HepG2 (cell line): ENCODE measurements around the gene PODN. TPM values are rescaled to one million over a fixed set of nuclear protein-coding genes. Genes with fewer than 3 reads are reported as not detected.

Experiments
- ATAC-seq: fragments of 200-7000 bp; cut with Tn5 transposase; 3 replicates; pipeline ENCODE4 v1.9.1; 2020; ENCODE audit warnings: mild to moderate bottlenecking, moderate library complexity
- BruUV-seq: library from RNA; stranded (reverse); fragments of 400-500 nt; replicated peaks from 2 replicates; lab custom pipeline; 2021; lab: Mats Ljungman, UMichigan
- CTCF ChIA-PET: fragments of 300-600 bp; formaldehyde crosslinking; extraction: SDS; loops from one replicate; lab custom pipeline; 2021; ENCODE audit warnings: low total read pairs, inconsistent platforms, low intra/inter-chr PET ratio; lab: Yijun Ruan, JAX
- POLR2A ChIA-PET: fragments of 350-600 bp; sonication (Branson Sonifier 250); formaldehyde crosslinking; loops from one replicate; lab custom pipeline; 2020; ENCODE audit warnings: antibody characterized with exemption, inconsistent platforms; lab: Yijun Ruan, JAX
- DNase-seq: peaks from one replicate; pipeline ENCODE4 v3.0.0-alpha.2; 2015; ENCODE audit warnings: low spot score
- FAIRE-seq: peaks from 3 replicates; lab custom pipeline; 2011; peaks lifted over from hg19 to GRCh38; lab: Jason Lieb, UNC
- H2AFZ ChIP-seq: one replicate; pipeline ENCODE4 v1.6.1; 2011; ENCODE audit warnings: low read length, inconsistent platforms
- H3K27ac ChIP-seq: fragments of 300-600 bp; 3 replicates; pipeline ENCODE4 v1.8.0; 2011; ENCODE audit warnings: mixed run types, mild to moderate bottlenecking, mixed read lengths, low read length, inconsistent platforms; ENCODE audit not compliant: insufficient read depth; ENCODE audit errors: extremely low read length
- H3K27me3 ChIP-seq, 2 experiments: fragments of 200-600 bp in 1 of 2; 2 replicates in 1 of 2; 3 replicates in 1 of 2; pipeline versions ENCODE4 v1.6.0 to v1.8.0; 2011; ENCODE audit warnings: low read length in 2 of 2, mild to moderate bottlenecking in 2 of 2, moderate library complexity in 2 of 2, inconsistent platforms in 1 of 2; ENCODE audit not compliant: insufficient read depth in 2 of 2, control insufficient read depth in 1 of 2
- H3K36me3 ChIP-seq, 2 experiments: fragments of 200-600 bp in 1 of 2; replicated peaks in 1 of 2; 2 replicates in 1 of 2; 3 replicates in 1 of 2; pipeline versions ENCODE4 v1.5.1 to v1.8.0; 2011; ENCODE audit warnings: low read length in 2 of 2, inconsistent platforms in 1 of 2; ENCODE audit not compliant: insufficient read depth in 2 of 2, control insufficient read depth in 1 of 2
- H3K4me1 ChIP-seq: 2 replicates; pipeline ENCODE4 v1.5.1; 2012; ENCODE audit warnings: low read length, inconsistent platforms; ENCODE audit not compliant: insufficient read depth
- H3K4me2 ChIP-seq: 2 replicates; pipeline ENCODE4 v1.6.0; 2011; ENCODE audit warnings: low read depth, low read length, inconsistent platforms
- H3K4me3 ChIP-seq, 3 experiments: fragments of 200-600 bp in 1 of 3; sonication (generic), shearing (Covaris generic) in 1 of 3; replicated peaks in 1 of 3; 2 replicates each; pipeline ENCODE4 v1.5.1; 2011 to 2016; ENCODE audit warnings: low read length in 3 of 3, inconsistent platforms in 2 of 3, low read depth in 2 of 3, mild to moderate bottlenecking in 2 of 3, control low read depth in 1 of 3, mixed read lengths in 1 of 3; ENCODE audit not compliant: insufficient read depth in 1 of 3
- H3K79me2 ChIP-seq: one replicate; pipeline ENCODE4 v1.6.1; 2011; ENCODE audit warnings: low read length, inconsistent platforms; ENCODE audit not compliant: insufficient read depth
- H3K9ac ChIP-seq: 2 replicates; pipeline ENCODE4 v1.6.0; 2011; ENCODE audit warnings: mild to moderate bottlenecking, low read depth, low read length, inconsistent platforms; ENCODE audit not compliant: insufficient read depth
- H3K9me3 ChIP-seq: 2 replicates; pipeline ENCODE4 v1.5.1; 2012; ENCODE audit warnings: mild to moderate bottlenecking, low read length
- H4K20me1 ChIP-seq: 2 replicates; pipeline ENCODE4 v1.6.0; 2011; ENCODE audit warnings: inconsistent platforms, mild to moderate bottlenecking, low read length, moderate library complexity; ENCODE audit not compliant: insufficient read depth
- ADNP ChIP-seq: sonication (generic); formaldehyde crosslinking; IDR thresholded peaks from 2 replicates; pipeline ENCODE4 v1.4.0; 2020; ENCODE audit warnings: missing genetic modification reagents
- ARNT ChIP-seq: fragments of 450-650 bp; IDR thresholded peaks from 2 replicates; pipeline ENCODE4 v1.6.1; 2017
- CHD2 ChIP-seq: IDR thresholded peaks from 2 replicates; pipeline ENCODE4 v1.6.1; 2011; ENCODE audit warnings: low read depth, low read length, improper control_type of control experiment
- FOXM1 ChIP-seq: sonication (generic); formaldehyde crosslinking; IDR thresholded peaks from 2 replicates; pipeline ENCODE4 v1.5.0; 2020; ENCODE audit warnings: missing genetic modification reagents
- PHF21A ChIP-seq: sonication (generic); formaldehyde crosslinking; IDR thresholded peaks from 2 replicates; pipeline ENCODE4 v1.5.0; 2020; ENCODE audit warnings: mild to moderate bottlenecking, missing genetic modification reagents
- POGZ ChIP-seq: sonication (generic); formaldehyde crosslinking; IDR thresholded peaks from 2 replicates; pipeline ENCODE4 v1.4.0; 2020; ENCODE audit warnings: mild to moderate bottlenecking, missing genetic modification reagents
- SIX4 ChIP-seq: sonication (generic); formaldehyde crosslinking; IDR thresholded peaks from 2 replicates; pipeline ENCODE4 v1.4.0; 2020; ENCODE audit warnings: missing genetic modification reagents
- STAG1 ChIP-seq: sonication (generic); formaldehyde crosslinking; IDR thresholded peaks from 2 replicates; pipeline ENCODE4 v1.4.0; 2020; ENCODE audit warnings: missing genetic modification reagents
- ZBTB21 ChIP-seq: sonication (generic); formaldehyde crosslinking; IDR thresholded peaks from 2 replicates; pipeline ENCODE4 v1.4.0; 2020; ENCODE audit warnings: missing genetic modification reagents
- ZFYVE20 ChIP-seq: sonication (generic); formaldehyde crosslinking; IDR thresholded peaks from 2 replicates; pipeline ENCODE4 v1.8.0; 2023; ENCODE audit warnings: low read depth, mild to moderate bottlenecking, moderate library complexity, missing genetic modification reagents, borderline replicate concordance
- ZNF224 ChIP-seq: sonication (generic); formaldehyde crosslinking; IDR thresholded peaks from 2 replicates; pipeline ENCODE4 v1.5.0; 2020; ENCODE audit warnings: mild to moderate bottlenecking, missing genetic modification reagents
- ZNF24 ChIP-seq: fragments of 450-650 bp; IDR thresholded peaks from 2 replicates; pipeline ENCODE4 v1.6.1; 2017; ENCODE audit warnings: antibody characterized with exemption, mild to moderate bottlenecking
- ZNF839 ChIP-seq: sonication (generic); formaldehyde crosslinking; IDR thresholded peaks from 2 replicates; pipeline ENCODE4 v1.4.0; 2020; ENCODE audit warnings: missing genetic modification reagents, mild to moderate bottlenecking, borderline replicate concordance
- WGBS: methylation state at CpG from one replicate; pipeline ENCODE4 v1.1.6; 2017; ENCODE audit warnings: low lambda C conversion rate; 5-methylcytosine and 5-hydroxymethylcytosine counted together
- in situ Hi-C: cut with HindIII; loops from 2 replicates; pipeline ENCODE4 v1.10.0; 2017; ENCODE audit warnings: low pct_unique_long_range_greater_than_20kb; ENCODE audit not compliant: extremely low pct_ligation_motif_present
- intact Hi-C: fragments of 100-400 bp; cut with micrococcal nuclease; formaldehyde crosslinking; loops from one replicate; pipeline ENCODE4 v1.10.0; 2022; ENCODE audit not compliant: unreplicated experiment
- polyA plus RNA-seq, 8 experiments: library from polyadenylated mRNA; depleted of rRNA in 3 of 8; stranded (reverse) in 7 of 8; unstranded in 1 of 8; fragments of >200 nt; fragmentation: Illumina TruSeq in 4 of 8; extraction: Trizol in 4 of 8; gene quantifications; 2 replicates each; pipeline versions ENCODE4 v1.2.1 to v1.2.3, GENCODE V29; 2011 to 2016; ENCODE audit warnings: low read depth in 4 of 8, missing spikeins in 1 of 8, mixed read lengths in 1 of 8; ENCODE audit not compliant: insufficient read depth in 1 of 8
- total RNA-seq, 5 experiments: library from RNA; depleted of rRNA; stranded (reverse); fragments of >200 nt; fragmentation: Illumina TruSeq; extraction: Trizol; gene quantifications; 2 replicates each; pipeline ENCODE4 v1.2.3, GENCODE V29; 2016; ENCODE audit warnings: low read depth in 1 of 5
- TF ChIP-seq, protein P1 (sequence below): sonication (generic); formaldehyde crosslinking; IDR thresholded peaks from 2 replicates; pipeline ENCODE4 v1.5.0; 2020; ENCODE audit warnings: missing genetic modification reagents
- TF ChIP-seq, protein P2 (sequence below): sonication (generic); formaldehyde crosslinking; IDR thresholded peaks from 2 replicates; pipeline ENCODE4 v1.4.0; 2020; ENCODE audit warnings: mild to moderate bottlenecking, missing genetic modification reagents, borderline replicate concordance

The PODN gene
- total and polyA plus RNA-seq, 2 of the 13 experiments (the other 11 are each of a cell fraction or from before 2014, with no cell fraction given), result 0.13 TPM; not detected in 1

DNA sequence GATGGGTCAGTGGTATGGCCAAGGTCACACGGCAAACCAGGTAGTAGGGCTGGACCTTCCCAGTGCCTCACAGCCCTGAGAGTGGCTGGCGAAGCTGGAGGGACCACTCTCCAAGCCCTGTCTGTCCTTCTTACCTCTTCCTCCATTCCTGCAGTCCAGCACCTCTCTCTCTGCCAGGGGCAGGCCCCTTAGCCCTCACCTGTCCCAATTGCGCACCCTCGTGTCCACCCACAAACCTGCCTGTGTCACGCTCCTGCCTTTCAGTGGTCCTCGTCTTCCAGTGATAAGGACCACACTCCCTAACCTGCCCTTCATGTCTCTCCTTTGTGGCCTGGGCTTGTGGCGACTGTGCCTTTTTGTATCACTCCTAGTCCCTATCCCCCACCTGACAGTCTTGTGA is 3.4 kb downstream of the PODN start:
- DNase-seq (no peak), FAIRE-seq (no peak), ATAC-seq (no peak)
- in situ Hi-C loops (no loop called here), intact Hi-C loops (no loop called here)
- no TSS peak for BruUV-seq
- H3K79me2 ChIP-seq, result no peaks in the 10 kb centered on the region
- no peak overlapping the region for H3K9ac ChIP-seq
- no peaks in the 10 kb centered on the region for H4K20me1 ChIP-seq
- no peak overlapping the region for H3K27ac ChIP-seq
- WGBS, result 56% methylated on average over 7 of the region's 7 CpGs
- POLR2A ChIA-PET, result no interaction called here
- H3K36me3 ChIP-seq, result no peaks in the 10 kb centered on the region
- H3K27me3 ChIP-seq, result peaks cover 5 to 40% of the 10 kb centered on the region in 2 experiments; a peak in 4 of 5 replicates
- no peak overlapping the region for H3K4me2 ChIP-seq
- no peak overlapping the region for H2AFZ ChIP-seq
- CTCF ChIA-PET, result no interaction called here
- TF ChIP-seq CHD2 (no peak), STAG1 (CRISPR knock-in tag) (peak; percentile 19; the same call in 1 of the 2 replicates), ZBTB21 (CRISPR knock-in tag) (no peak)
- no peaks in the 10 kb centered on the region for H3K9me3 ChIP-seq
- H3K4me1 ChIP-seq, result no peaks in the 10 kb centered on the region
- H3K4me3 ChIP-seq, result no peak overlapping the region

DNA sequence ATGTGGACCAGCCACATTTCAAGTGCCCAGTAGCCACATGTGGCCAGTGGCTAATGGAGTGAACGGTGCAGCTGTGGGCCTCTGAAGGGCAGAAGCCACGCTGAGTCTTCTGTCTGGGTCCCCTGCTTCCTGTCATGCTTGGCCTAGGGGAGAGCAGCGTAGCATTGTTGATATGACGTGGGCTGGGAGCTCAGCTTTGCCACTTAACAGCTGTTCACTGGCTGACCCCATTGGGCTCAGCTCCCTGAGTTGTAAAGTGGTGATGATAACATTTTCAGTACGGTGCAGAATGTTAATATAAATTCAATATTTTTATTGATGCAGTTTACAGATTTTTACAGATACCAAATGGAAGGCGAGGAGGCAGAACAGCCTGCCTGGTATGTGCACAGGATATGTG is 4.5 kb downstream of the PODN start:
- BruUV-seq, result no TSS peak
- FAIRE-seq (no peak), DNase-seq (no peak), ATAC-seq (no peak)
- H4K20me1 ChIP-seq, result no peaks in the 10 kb centered on the region
- H2AFZ ChIP-seq, result no peak overlapping the region
- CTCF ChIA-PET, result no interaction called here
- 58% methylated on average over 6 of the region's 6 CpGs for WGBS
- intact Hi-C loops (no loop called here), in situ Hi-C loops (no loop called here)
- no peak overlapping the region for H3K27ac ChIP-seq
- TF ChIP-seq ZNF224 (CRISPR knock-in tag) (no peak), ARNT (no peak), FOXM1 (CRISPR knock-in tag) (no peak), POGZ (CRISPR knock-in tag) (no peak), PHF21A (CRISPR knock-in tag) (no peak), ADNP (no peak), ZFYVE20 (CRISPR knock-in tag) (no peak), ZNF24 (no peak), ZNF839 (CRISPR knock-in tag) (no peak), SIX4 (CRISPR knock-in tag) (no peak)
- TF ChIP-seq, protein P1, sequence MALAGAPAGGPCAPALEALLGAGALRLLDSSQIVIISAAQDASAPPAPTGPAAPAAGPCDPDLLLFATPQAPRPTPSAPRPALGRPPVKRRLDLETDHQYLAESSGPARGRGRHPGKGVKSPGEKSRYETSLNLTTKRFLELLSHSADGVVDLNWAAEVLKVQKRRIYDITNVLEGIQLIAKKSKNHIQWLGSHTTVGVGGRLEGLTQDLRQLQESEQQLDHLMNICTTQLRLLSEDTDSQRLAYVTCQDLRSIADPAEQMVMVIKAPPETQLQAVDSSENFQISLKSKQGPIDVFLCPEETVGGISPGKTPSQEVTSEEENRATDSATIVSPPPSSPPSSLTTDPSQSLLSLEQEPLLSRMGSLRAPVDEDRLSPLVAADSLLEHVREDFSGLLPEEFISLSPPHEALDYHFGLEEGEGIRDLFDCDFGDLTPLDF (CRISPR knock-in tag), result no peak
- TF ChIP-seq, protein P2, sequence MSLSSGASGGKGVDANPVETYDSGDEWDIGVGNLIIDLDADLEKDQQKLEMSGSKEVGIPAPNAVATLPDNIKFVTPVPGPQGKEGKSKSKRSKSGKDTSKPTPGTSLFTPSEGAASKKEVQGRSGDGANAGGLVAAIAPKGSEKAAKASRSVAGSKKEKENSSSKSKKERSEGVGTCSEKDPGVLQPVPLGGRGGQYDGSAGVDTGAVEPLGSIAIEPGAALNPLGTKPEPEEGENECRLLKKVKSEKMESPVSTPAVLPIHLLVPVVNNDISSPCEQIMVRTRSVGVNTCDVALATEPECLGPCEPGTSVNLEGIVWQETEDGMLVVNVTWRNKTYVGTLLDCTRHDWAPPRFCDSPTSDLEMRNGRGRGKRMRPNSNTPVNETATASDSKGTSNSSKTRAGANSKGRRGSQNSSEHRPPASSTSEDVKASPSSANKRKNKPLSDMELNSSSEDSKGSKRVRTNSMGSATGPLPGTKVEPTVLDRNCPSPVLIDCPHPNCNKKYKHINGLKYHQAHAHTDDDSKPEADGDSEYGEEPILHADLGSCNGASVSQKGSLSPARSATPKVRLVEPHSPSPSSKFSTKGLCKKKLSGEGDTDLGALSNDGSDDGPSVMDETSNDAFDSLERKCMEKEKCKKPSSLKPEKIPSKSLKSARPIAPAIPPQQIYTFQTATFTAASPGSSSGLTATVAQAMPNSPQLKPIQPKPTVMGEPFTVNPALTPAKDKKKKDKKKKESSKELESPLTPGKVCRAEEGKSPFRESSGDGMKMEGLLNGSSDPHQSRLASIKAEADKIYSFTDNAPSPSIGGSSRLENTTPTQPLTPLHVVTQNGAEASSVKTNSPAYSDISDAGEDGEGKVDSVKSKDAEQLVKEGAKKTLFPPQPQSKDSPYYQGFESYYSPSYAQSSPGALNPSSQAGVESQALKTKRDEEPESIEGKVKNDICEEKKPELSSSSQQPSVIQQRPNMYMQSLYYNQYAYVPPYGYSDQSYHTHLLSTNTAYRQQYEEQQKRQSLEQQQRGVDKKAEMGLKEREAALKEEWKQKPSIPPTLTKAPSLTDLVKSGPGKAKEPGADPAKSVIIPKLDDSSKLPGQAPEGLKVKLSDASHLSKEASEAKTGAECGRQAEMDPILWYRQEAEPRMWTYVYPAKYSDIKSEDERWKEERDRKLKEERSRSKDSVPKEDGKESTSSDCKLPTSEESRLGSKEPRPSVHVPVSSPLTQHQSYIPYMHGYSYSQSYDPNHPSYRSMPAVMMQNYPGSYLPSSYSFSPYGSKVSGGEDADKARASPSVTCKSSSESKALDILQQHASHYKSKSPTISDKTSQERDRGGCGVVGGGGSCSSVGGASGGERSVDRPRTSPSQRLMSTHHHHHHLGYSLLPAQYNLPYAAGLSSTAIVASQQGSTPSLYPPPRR, result no peak
- no peaks in the 10 kb centered on the region; the same call in 1 of the 2 replicates for H3K4me1 ChIP-seq
- peaks cover 5 to 45% of the 10 kb centered on the region in 2 experiments; a peak in 4 of 5 replicates for H3K27me3 ChIP-seq
- H3K79me2 ChIP-seq, result no peaks in the 10 kb centered on the region
- H3K36me3 ChIP-seq, result no peaks in the 10 kb centered on the region
- POLR2A ChIA-PET, result no interaction called here
- no peak overlapping the region for H3K4me2 ChIP-seq
- no peak overlapping the region for H3K4me3 ChIP-seq
- H3K9me3 ChIP-seq, result no peaks in the 10 kb centered on the region
- no peak overlapping the region for H3K9ac ChIP-seq
